Measurements from ENCODE around the gene ARPC1B. TPM values are rescaled to one million over a fixed set of nuclear protein-coding genes. Genes with fewer than 3 reads are reported as not detected.

Gene ARPC1B
- total RNA-seq, 1 donor from 2014 or later = 175 TPM

GRCh38 chr7:99438573-99439480 lies 64.3 kb downstream of the ARPC1B start, which contains the start of the genes CPSF4 and PTCD1:
Gene CPSF4 (plus strand): TSS chr7:99438943. CDS start chr7:99439083, 140 bp downstream.
Gene PTCD1 (minus strand): TSS chr7:99438798. CDS start chr7:99435242, 3,556 bp downstream.
- H3K9me3 Mint-ChIP-seq (ENCODE audit: unreplicated experiment) = no peaks in the 10 kb centered on the region
- H3K9me3 ChIP-seq (ENCODE audit: insufficient read depth, low read depth, low read length) = no peaks in the 10 kb centered on the region
- peak within 1 kb of the TSS; percentile 88 for H3K9ac ChIP-seq (ENCODE audit: low read length)
- no peaks in the 10 kb centered on the region for H3K36me3 ChIP-seq (ENCODE audit: insufficient read depth, low read length)
- H3K27me3 Mint-ChIP-seq (ENCODE audit: low read depth, unreplicated experiment) = no peaks in the 10 kb centered on the region
- H3K27ac ChIP-seq (ENCODE audit: low read depth, low read length) = peak within 1 kb of the TSS; percentile 64
- H3K27me3 ChIP-seq (ENCODE audit: insufficient read depth, low read length) = no peaks in the 10 kb centered on the region
- H3K36me3 Mint-ChIP-seq (ENCODE audit: low read depth, unreplicated experiment) = peaks cover 9% of the 10 kb centered on the region
- peaks cover 14% of the 10 kb centered on the region for H3K4me1 ChIP-seq (ENCODE audit: insufficient read depth, low read length)
- peaks cover 63% of the 10 kb centered on the region for H3K79me2 ChIP-seq (ENCODE audit: insufficient read depth, low read length)
- peak within 1 kb of the TSS; percentile 99 for H3K4me2 ChIP-seq (ENCODE audit: low read length)
- peak within 1 kb of the TSS; percentile 86 for H3K4me3 ChIP-seq (ENCODE audit: insufficient read depth, low read depth, low read length)
- H4K20me1 ChIP-seq (ENCODE audit: insufficient read depth, low read length) = peaks cover 39% of the 10 kb centered on the region
- H3K4me3 Mint-ChIP-seq (ENCODE audit: unreplicated experiment) = peak within 1 kb of the TSS; percentile 98
- H3K4me1 Mint-ChIP-seq (ENCODE audit: low read depth, unreplicated experiment) = peaks cover 10% of the 10 kb centered on the region
- FAIRE-seq (no peak), DNase-seq (ENCODE audit: low read depth) (peak; percentile 88)
- H3K27ac Mint-ChIP-seq (ENCODE audit: unreplicated experiment) = peak within 1 kb of the TSS; percentile 95
- TF ChIP-seq, protein P1, sequence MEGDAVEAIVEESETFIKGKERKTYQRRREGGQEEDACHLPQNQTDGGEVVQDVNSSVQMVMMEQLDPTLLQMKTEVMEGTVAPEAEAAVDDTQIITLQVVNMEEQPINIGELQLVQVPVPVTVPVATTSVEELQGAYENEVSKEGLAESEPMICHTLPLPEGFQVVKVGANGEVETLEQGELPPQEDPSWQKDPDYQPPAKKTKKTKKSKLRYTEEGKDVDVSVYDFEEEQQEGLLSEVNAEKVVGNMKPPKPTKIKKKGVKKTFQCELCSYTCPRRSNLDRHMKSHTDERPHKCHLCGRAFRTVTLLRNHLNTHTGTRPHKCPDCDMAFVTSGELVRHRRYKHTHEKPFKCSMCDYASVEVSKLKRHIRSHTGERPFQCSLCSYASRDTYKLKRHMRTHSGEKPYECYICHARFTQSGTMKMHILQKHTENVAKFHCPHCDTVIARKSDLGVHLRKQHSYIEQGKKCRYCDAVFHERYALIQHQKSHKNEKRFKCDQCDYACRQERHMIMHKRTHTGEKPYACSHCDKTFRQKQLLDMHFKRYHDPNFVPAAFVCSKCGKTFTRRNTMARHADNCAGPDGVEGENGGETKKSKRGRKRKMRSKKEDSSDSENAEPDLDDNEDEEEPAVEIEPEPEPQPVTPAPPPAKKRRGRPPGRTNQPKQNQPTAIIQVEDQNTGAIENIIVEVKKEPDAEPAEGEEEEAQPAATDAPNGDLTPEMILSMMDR (IDR thresholded peaks at IDR 0.05; ENCODE audit: insufficient read depth, low read depth, low read length) = no peak
- no peak for TF ChIP-seq EZH2 (IDR thresholded peaks at IDR 0.05; ENCODE audit: insufficient read depth, low read length)
- H2AFZ ChIP-seq (ENCODE audit: low read depth, low read length) = peak within 1 kb of the TSS; percentile 90

DNA sequence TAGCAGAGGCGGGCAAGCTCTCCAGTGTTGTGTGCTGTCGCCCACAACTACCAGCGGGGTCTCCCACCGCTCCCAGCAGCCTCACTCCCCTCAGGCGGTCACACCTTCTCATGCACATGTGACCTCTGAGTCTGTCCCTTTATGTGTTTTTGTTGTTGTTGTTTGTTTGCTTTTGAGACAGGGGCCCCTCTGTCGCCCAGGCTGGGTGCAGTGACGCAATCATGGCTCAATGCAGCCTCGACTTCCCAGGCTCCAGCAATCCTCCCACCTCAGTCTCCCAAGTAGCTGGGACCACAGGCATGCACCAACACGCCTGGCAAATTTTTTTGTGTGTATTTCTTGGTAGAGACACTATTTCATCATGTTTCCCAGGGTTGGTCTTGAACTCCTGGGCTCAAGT lies 65.7 kb downstream of the ARPC1B start:
- TF ChIP-seq, protein P1 (IDR thresholded peaks at IDR 0.05; ENCODE audit: insufficient read depth, low read depth, low read length) = no peak
- no peak for TF ChIP-seq EZH2 (IDR thresholded peaks at IDR 0.05; ENCODE audit: insufficient read depth, low read length)
- Histone ChIP-seq H3K27ac (ENCODE audit: low read depth, low read length) (no peak overlapping the region), H3K4me2 (ENCODE audit: low read length) (peak overlapping the region; percentile 99), H3K27me3 (ENCODE audit: insufficient read depth, low read length) (no peaks in the 10 kb centered on the region), H3K4me1 (ENCODE audit: insufficient read depth, low read length) (peaks cover 14% of the 10 kb centered on the region), H4K20me1 (ENCODE audit: insufficient read depth, low read length) (peaks cover 39% of the 10 kb centered on the region), H3K9me3 (ENCODE audit: insufficient read depth, low read depth, low read length) (no peaks in the 10 kb centered on the region), H3K79me2 (ENCODE audit: insufficient read depth, low read length) (peaks cover 63% of the 10 kb centered on the region), H2AFZ (ENCODE audit: low read depth, low read length) (no peak overlapping the region), H3K9ac (ENCODE audit: low read length) (peak overlapping the region; percentile 88), H3K4me3 (ENCODE audit: insufficient read depth, low read depth, low read length) (peak overlapping the region; percentile 86), H3K36me3 (ENCODE audit: insufficient read depth, low read length) (peaks cover 9% of the 10 kb centered on the region)
- Mint-ChIP-seq H3K27me3 (ENCODE audit: low read depth, unreplicated experiment) (no peaks in the 10 kb centered on the region), H3K4me1 (ENCODE audit: low read depth, unreplicated experiment) (peaks cover 10% of the 10 kb centered on the region), H3K4me3 (ENCODE audit: unreplicated experiment) (peak overlapping the region; percentile 98), H3K27ac (ENCODE audit: unreplicated experiment) (peak overlapping the region; percentile 95), H3K9me3 (ENCODE audit: unreplicated experiment) (no peaks in the 10 kb centered on the region), H3K36me3 (ENCODE audit: low read depth, unreplicated experiment) (peaks cover 12% of the 10 kb centered on the region)
- DNase-seq (ENCODE audit: low read depth) = peak; percentile 6
- FAIRE-seq = no peak

Other genes starting within 250 kb of the ARPC1B start
- gene SMURF1, start 230.6 kb upstream of the ARPC1B start, total RNA-seq = 36.9 and 44.7 TPM in 2 replicates
- gene KPNA7, start 166.6 kb upstream of the ARPC1B start, total RNA-seq = not detected in 2 replicates
- gene MYH16, start 101.9 kb upstream of the ARPC1B start, total RNA-seq = 0.11 and 0.24 TPM in 2 replicates
- gene ARPC1A, start 48.8 kb upstream of the ARPC1B start, total RNA-seq = 185 and 198 TPM in 2 replicates
- gene PDAP1, start 33.9 kb downstream of the ARPC1B start, total RNA-seq = 106 and 111 TPM in 2 replicates
- 167 and 176 TPM in 2 replicates for gene BUD31, start 34.2 kb downstream of the ARPC1B start, total RNA-seq
- gene PTCD1, start 64.1 kb downstream of the ARPC1B start, total RNA-seq = 5.8 and 7.4 TPM in 2 replicates
- 42.8 and 46.8 TPM in 2 replicates for gene CPSF4, start 64.2 kb downstream of the ARPC1B start, total RNA-seq
- gene ATP5MF, start 91.4 kb downstream of the ARPC1B start, total RNA-seq = 307 and 329 TPM in 2 replicates
- 18.3 and 21.7 TPM in 2 replicates for gene ZNF789, start 98.2 kb downstream of the ARPC1B start, total RNA-seq
- gene ZNF394, start 125.6 kb downstream of the ARPC1B start, total RNA-seq = 20.0 and 25.7 TPM in 2 replicates
- 15.3 and 16.4 TPM in 2 replicates for gene ZKSCAN5, start 129.9 kb downstream of the ARPC1B start, total RNA-seq
- gene FAM200A, start 177.4 kb downstream of the ARPC1B start, total RNA-seq = 4.7 TPM in 2 replicates
- 54.1 and 59.7 TPM in 2 replicates for gene ZNF655, start 183.9 kb downstream of the ARPC1B start, total RNA-seq
- gene TMEM225B, start 223.5 kb downstream of the ARPC1B start, total RNA-seq = 0.23 and 0.43 TPM in 2 replicates
- gene ZSCAN25, start 242.2 kb downstream of the ARPC1B start, total RNA-seq = 13.3 and 14.6 TPM in 2 replicates